Activated CD4-positive, CD25-positive, alpha-beta regulatory T cell treated with anti-CD3 and anti-CD28 coated beads, Interleukin-2, amount 50 U/mL, for 16 hours (primary cell): Measurements from ENCODE around the gene CYSRT1.

Experiments
- DNase-seq: peaks from one replicate; pipeline ENCODE4 v3.0.0-alpha.2; 2020; ENCODE audit warnings: low read depth, low spot score

CYSRT1 gene

DNA sequence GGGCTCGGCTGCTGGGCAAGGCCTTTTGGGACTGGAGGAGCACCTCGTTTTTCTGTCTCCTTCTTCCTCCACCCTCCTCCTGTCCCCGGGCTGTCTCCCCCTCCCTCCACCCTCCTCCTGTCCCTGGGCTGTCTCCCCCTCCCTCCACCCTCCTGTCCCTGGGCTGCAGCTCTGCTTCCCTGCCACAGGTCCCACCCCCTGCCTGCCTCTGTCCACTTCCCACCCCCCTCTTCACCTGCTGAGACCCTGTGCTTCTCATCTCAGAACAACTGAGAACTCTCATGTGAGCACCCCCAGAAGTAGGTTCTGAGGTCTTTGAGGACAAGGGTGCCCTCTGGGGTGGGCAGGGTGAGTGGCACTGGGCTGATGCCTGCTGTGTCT lies 46.7 kb downstream of the CYSRT1 start:
- DNase-seq: no peak

DNA sequence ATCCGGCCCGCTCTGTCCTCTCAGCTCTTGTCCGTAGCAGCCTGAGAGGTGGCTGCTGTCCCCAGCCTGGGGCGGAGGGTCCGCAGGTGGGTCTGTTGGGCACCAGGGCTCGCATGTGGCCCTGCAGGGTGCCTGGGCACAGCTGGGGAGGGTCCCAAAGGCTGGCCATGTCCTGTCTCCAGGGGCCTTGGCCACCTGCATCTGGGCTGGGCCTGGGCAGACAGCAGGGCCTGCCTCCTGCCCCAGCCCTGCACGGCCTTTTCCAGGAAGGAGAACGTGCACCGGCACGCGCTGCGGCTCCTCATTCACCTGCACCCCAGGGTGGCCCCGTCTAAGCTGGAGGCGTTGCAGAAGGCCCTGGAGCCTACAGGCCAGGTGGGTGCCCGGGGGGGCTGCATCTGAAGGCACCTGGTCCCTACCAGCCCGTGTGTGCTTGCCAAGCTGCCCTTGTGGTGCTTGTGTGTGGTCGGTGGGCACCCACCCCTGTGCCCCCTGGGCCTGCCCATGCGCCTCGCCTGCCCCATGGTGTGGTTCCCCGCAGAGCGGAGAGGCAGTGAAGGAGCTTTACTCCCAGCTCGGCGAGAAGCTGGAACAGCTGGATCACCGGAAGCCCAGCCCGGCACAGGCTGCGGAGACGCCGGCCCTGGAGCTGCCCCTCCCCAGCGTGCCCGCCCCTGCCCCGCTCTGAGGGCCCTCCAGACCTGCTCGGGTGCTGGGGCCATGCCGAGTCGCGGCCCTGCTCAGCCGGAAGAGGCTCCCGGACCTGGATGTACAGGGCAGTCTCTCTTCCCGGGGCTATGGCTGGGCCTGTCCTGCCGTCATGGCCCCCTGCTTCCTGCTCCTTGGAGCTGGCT lies 47.5 kb downstream of the CYSRT1 start:
- DNase-seq: no peak

DNA sequence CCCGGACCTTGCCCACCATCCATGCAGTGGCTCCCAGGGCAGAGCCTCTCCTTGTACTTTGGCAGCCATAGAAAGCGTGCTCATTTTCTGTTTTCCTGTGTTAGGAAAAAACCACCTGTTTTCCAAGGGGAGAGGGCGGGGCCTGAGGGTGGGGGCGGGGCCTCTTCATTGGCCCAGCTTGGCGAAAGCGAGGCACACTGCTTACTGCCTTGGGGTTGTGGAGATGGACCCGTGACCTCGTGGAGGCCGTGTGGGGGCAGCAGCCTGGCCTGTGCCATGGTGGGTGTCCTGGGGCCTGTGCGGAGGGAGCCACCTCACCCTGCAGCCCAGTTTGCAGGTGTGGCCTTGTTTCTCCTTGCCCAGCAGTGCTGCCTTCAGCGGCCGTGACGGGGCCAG lies 48.1 kb downstream of the CYSRT1 start:
- DNase-seq: no peak

DNA sequence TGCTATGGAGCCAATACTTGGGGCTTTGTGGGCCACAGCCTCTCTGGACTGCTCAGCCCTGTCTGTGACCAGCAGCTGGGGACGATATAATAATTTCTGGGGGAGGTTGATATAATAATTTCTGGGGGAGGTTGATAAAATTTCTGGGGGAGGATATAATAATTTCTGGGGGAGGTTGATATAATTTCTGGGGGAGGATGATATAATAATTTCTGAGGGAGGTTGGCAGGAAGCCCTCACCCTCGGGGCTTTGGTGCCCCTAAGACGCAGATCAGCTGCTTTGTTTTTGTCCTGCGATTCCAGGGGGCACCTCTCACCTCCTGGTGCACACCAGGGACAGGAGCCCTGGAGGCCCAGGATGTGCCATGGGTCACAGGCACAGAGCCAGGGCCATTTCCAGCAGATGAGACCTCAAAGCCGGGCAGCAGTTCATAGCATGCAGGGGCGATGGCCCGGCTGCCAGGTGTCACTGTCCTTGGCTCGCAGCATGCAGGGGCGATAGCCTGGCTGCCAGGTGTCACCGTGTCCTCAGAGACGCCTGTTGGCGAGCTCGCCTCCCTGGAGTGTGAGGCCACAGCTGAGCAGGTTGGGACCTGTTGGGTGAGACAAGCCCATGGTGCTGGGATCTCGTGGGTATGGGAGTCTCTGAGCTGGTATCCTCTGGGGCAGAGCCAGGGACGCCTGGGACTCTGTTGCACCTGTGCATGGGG lies 48.8 kb downstream of the CYSRT1 start:
- DNase-seq: no peak

DNA sequence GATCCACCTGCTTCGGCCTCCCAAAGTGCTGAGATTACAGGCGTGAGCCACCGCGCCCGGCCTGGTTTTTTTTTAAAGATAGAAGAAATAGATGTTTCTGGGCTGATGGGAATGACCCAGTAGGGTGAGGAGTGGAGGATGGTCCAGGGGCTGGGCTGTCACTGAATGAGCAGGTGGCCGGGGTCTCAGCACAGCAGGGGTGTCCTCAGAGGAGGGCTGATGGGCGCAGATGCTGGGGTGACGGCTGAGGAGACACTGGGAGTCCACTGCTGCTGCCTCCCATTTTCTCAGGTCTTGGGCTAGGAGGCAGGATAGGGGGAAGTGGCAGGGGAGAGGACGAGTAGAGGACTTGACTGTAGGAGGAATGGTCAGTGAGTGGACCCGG lies 50.2 kb downstream of the CYSRT1 start:
- no peak for DNase-seq
